ENCODE data around the gene ATOSA.

ATOSA gene

DNA sequence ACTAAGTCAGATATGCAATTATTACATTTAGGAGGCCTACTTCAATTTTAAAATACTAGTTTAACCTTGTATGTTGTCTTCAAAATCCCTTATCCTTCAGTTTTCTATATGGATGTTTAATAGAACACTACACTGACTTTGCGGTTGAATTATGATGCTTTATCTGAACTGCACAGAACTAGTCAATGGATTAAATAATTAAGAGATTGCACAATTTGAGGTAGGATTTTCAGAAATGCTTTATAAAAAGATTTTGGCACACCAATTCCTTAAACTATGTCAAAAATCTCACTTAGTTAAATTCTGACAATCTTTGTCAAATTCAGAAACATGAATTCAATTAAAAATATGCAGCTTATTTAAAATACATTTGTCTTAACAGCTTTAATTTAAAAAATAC is 28.1 kb downstream of the ATOSA start:
- no peak for DNase-seq (ENCODE audit: low spot score)

DNA sequence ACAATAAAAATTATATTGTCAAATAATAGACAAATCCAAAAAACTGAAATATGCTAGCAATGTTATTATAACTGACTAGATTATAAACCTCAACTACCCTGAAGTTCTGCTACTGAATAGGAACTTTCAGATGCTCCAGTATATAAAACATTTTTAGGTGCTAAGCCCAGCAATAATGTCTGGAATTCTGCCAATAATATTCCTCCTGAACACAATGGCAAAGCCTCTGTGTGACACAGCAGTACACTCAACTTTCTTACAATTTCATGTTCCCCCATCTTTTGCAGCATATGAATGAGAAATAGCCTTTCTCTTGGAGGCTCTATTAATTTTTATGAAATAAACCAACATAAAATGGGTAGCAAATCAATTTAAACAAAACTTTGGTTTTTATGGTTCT is 29.5 kb downstream of the ATOSA start:
- peak; percentile 78 for DNase-seq (ENCODE audit: low spot score)

GRCh38 chr15:52645916-52646315 is 33.3 kb downstream of the ATOSA start:
- DNase-seq (ENCODE audit: low spot score), result no peak

DNA sequence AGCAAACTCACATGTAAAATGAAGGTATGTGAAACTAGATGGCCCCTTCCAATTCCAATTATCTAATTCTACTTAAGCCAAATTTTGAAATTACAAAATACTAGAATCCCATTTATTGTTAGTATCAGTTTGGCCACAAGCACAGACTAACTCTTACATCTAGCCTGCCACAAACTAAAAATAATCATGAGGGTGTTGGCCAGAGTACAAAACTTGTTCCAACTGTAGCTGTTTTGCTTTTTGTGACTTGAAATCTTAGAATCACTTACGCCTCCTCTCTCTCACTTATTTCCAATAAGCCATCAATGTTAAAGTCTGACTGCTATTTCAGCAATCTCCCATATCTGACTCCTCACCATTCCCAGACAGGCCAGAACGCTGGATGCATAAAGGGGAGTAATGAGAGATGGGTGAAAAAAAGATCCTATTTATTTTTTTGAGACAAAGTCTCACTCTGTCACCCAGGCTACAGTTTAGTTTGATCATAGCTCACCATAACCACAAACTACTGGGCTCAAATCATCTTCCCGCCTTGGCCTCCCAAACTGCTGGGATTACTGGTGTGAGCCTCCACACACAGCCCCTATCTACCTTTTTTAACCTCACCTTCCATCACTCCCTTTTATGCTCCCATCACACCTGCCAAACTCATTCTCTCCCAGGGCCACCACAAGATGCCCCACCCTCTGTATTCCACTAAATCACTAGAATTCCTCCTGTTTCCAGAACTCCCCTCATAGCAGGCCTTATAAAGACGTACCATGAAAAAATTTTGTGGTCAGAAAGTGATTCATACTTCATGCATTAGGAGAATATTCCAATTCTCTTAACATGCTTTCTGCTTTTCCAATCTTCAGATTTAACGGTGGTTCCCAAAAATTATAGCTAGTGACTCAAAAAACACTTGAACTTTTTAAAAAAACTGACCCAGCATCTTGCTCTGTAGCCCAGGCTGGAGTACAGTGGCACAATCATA is 36.5 kb downstream of the ATOSA start:
- DNase-seq (ENCODE audit: low spot score), result no peak

- DNase-seq (ENCODE audit: low spot score), result no peak
Observed at GRCh38 chr15:52636459-52636858, 42.7 kb downstream of the ATOSA start.

- DNase-seq (ENCODE audit: low spot score), result no peak
Observed at GRCh38 chr15:52635908-52636307, 43.3 kb downstream of the ATOSA start.
